H1 (cell line): ENCODE measurements around the gene DIPK1A. TPM values are rescaled to one million over a fixed set of nuclear protein-coding genes. Genes with fewer than 3 reads are reported as not detected.

Source experiments
- CTCF ChIA-PET: fragments of 300-600 bp; sonication (Branson Sonifier 250); formaldehyde crosslinking; loops from one replicate; lab custom pipeline; 2021; ENCODE audit not compliant: partially characterized antibody; lab: Charles Lee
- POLR2A ChIA-PET: fragments of 300-600 bp; sonication (Branson Sonifier 250); formaldehyde crosslinking; loops from one replicate; lab custom pipeline; 2021; ENCODE audit warnings: inconsistent platforms; ENCODE audit not compliant: partially characterized antibody; lab: Charles Lee
- DNase-seq, 2 experiments: peaks; one replicate each; pipeline versions ENCODE4 v3.0.0 to v3.0.0-alpha.2; 2010 to 2022; ENCODE audit warnings: low spot score in 2 of 2, low read depth in 1 of 2, mixed read lengths in 1 of 2
- FAIRE-seq: peaks from 2 replicates; lab custom pipeline; 2011; peaks lifted over from hg19 to GRCh38; lab: Jason Lieb, UNC
- H2AFZ ChIP-seq: 2 replicates; pipeline ENCODE4 v1.8.1; 2012; ENCODE audit warnings: low read length, inconsistent platforms
- H2AK5ac ChIP-seq: 2 replicates; pipeline ENCODE4 v1.6.1; 2013; ENCODE audit warnings: low read depth, low read length
- H2BK120ac ChIP-seq: replicated peaks from 2 replicates; pipeline ENCODE3; 2013; ENCODE audit warnings: low read depth, low read length, inconsistent platforms
- H2BK12ac ChIP-seq: 2 replicates; pipeline ENCODE4 v1.6.1; 2013; ENCODE audit warnings: low read depth, low read length
- H2BK15ac ChIP-seq: 2 replicates; pipeline ENCODE4 v1.6.1; 2013; ENCODE audit warnings: low read length
- H2BK20ac ChIP-seq: 2 replicates; pipeline ENCODE4 v1.6.1; 2013; ENCODE audit warnings: low read length
- H2BK5ac ChIP-seq: 2 replicates; pipeline ENCODE4 v1.6.1; 2013; ENCODE audit warnings: low read depth, low read length
- H3K14ac ChIP-seq: 2 replicates; pipeline ENCODE4 v1.6.1; 2013; ENCODE audit warnings: inconsistent platforms; ENCODE audit not compliant: insufficient read length
- H3K18ac ChIP-seq: 2 replicates; pipeline ENCODE4 v1.6.1; 2013; ENCODE audit warnings: low read length; ENCODE audit errors: extremely low read depth
- H3K23ac ChIP-seq: 2 replicates; pipeline ENCODE4 v1.6.1; 2013; ENCODE audit warnings: inconsistent platforms; ENCODE audit not compliant: insufficient read length
- H3K23me2 ChIP-seq: 2 replicates; pipeline ENCODE4 v1.6.1; 2013; ENCODE audit warnings: low read depth, low read length
- H3K27ac ChIP-seq: 2 replicates; pipeline ENCODE4 v1.6.1; 2011; ENCODE audit warnings: low read depth, low read length, inconsistent platforms
- H3K27me3 ChIP-seq, 4 experiments: replicated peaks in 1 of 4; 1 replicate in 1 of 4; 2 replicates in 3 of 4; pipeline versions ENCODE4 v1.6.1 to v1.8.1; 2011 to 2013; ENCODE audit warnings: low read length in 3 of 4, mild to moderate bottlenecking in 3 of 4, inconsistent platforms in 2 of 4, mixed read lengths in 2 of 4, moderate library complexity in 1 of 4; ENCODE audit not compliant: control insufficient read depth in 3 of 4, insufficient read depth in 3 of 4; ENCODE audit errors: extremely low read depth in 1 of 4
- H3K36me3 ChIP-seq, 4 experiments: 2 replicates each; pipeline versions ENCODE4 v1.6.1 to v1.8.1; 2011 to 2013; ENCODE audit warnings: mild to moderate bottlenecking in 4 of 4, low read length in 3 of 4, moderate library complexity in 2 of 4, control low read depth in 1 of 4, inconsistent platforms in 1 of 4; ENCODE audit not compliant: insufficient read depth in 4 of 4, control insufficient read depth in 2 of 4
- H3K4ac ChIP-seq: replicated peaks from 2 replicates; pipeline ENCODE3; 2013; ENCODE audit warnings: low read length, low read depth, mixed read lengths, inconsistent platforms; ENCODE audit not compliant: insufficient read length
- H3K4me1 ChIP-seq, 4 experiments: replicated peaks in 1 of 4; 1 replicate in 1 of 4; 2 replicates in 3 of 4; pipeline versions ENCODE4 v1.6.1 to v1.8.1; 2011 to 2013; ENCODE audit warnings: low read length in 3 of 4, inconsistent platforms in 2 of 4, mixed read lengths in 1 of 4; ENCODE audit not compliant: insufficient read depth in 4 of 4, control insufficient read depth in 3 of 4
- H3K4me2 ChIP-seq, 2 experiments: 2 replicates each; pipeline versions ENCODE4 v1.6.1 to v1.8.1; 2011 to 2013; ENCODE audit warnings: low read depth in 2 of 2, low read length in 2 of 2, control low read depth in 1 of 2, inconsistent platforms in 1 of 2, mild to moderate bottlenecking in 1 of 2; ENCODE audit not compliant: insufficient read depth in 1 of 2
- H3K4me3 ChIP-seq, 4 experiments: fragments of 200-600, 300-600 bp in 1 of 4; sonication (generic), shearing (Covaris generic), sonication (Bioruptor Twin) in 1 of 4; 2 replicates each; pipeline versions ENCODE4 v1.5.1 to v1.8.1; 2011 to 2016; ENCODE audit warnings: low read length in 4 of 4, low read depth in 3 of 4, control low read depth in 2 of 4, inconsistent platforms in 2 of 4, mild to moderate bottlenecking in 2 of 4, mixed read lengths in 1 of 4, moderate library complexity in 1 of 4; ENCODE audit not compliant: insufficient read depth in 2 of 4; ENCODE audit errors: extremely low read depth in 1 of 4
- H3K56ac ChIP-seq: replicated peaks from 2 replicates; pipeline ENCODE3; 2013; ENCODE audit warnings: low read depth, mild to moderate bottlenecking, mixed read lengths, low read length, inconsistent platforms; ENCODE audit not compliant: insufficient read length
- H3K79me1 ChIP-seq: 2 replicates; pipeline ENCODE4 v1.6.1; 2013; ENCODE audit warnings: low read depth, low read length, control low read depth
- H3K79me2 ChIP-seq, 2 experiments: 2 replicates each; pipeline versions ENCODE4 v1.6.1 to v1.8.1; 2012 to 2013; ENCODE audit warnings: low read length in 2 of 2, mild to moderate bottlenecking in 2 of 2, inconsistent platforms in 1 of 2; ENCODE audit not compliant: insufficient read depth in 2 of 2, control insufficient read depth in 1 of 2
- H3K9ac ChIP-seq, 4 experiments: replicated peaks in 1 of 4; 1 replicate in 1 of 4; 2 replicates in 3 of 4; pipeline versions ENCODE4 v1.6.1 to v1.8.1; 2011 to 2013; ENCODE audit warnings: low read depth in 3 of 4, low read length in 3 of 4, control low read depth in 2 of 4, mild to moderate bottlenecking in 2 of 4, moderate library complexity in 2 of 4, inconsistent platforms in 1 of 4; ENCODE audit errors: extremely low read depth in 1 of 4
- H3K9me3 ChIP-seq, 2 experiments: 2 replicates each; pipeline versions ENCODE4 v1.6.1 to v1.8.1; 2012 to 2013; ENCODE audit warnings: mild to moderate bottlenecking in 2 of 2, moderate library complexity in 2 of 2, control low read depth in 1 of 2, inconsistent platforms in 1 of 2, low read depth in 1 of 2, low read length in 1 of 2, mixed read lengths in 1 of 2; ENCODE audit not compliant: insufficient read depth in 2 of 2
- H4K20me1 ChIP-seq, 2 experiments: replicated peaks in 1 of 2; 2 replicates each; pipeline versions ENCODE3 to v1.8.1; 2011 to 2013; ENCODE audit warnings: inconsistent platforms in 2 of 2, low read length in 2 of 2, mild to moderate bottlenecking in 1 of 2; ENCODE audit not compliant: insufficient read depth in 2 of 2, control insufficient read depth in 1 of 2
- H4K5ac ChIP-seq: 2 replicates; pipeline ENCODE4 v1.6.1; 2013; ENCODE audit warnings: low read length, low read depth, mixed read lengths, inconsistent platforms; ENCODE audit not compliant: insufficient read length
- H4K8ac ChIP-seq: 2 replicates; pipeline ENCODE4 v1.8.0; 2013; ENCODE audit warnings: mild to moderate bottlenecking, moderate library complexity, low read length, inconsistent platforms; ENCODE audit not compliant: insufficient read depth; ENCODE audit errors: extremely low read depth
- H4K91ac ChIP-seq: replicated peaks from 2 replicates; pipeline ENCODE3; 2013; ENCODE audit warnings: low read length, mixed read lengths, inconsistent platforms; ENCODE audit not compliant: insufficient read length
- ATF3 ChIP-seq: IDR thresholded peaks from 2 replicates; pipeline ENCODE4 v1.6.1; 2011; ENCODE audit warnings: low read depth, mild to moderate bottlenecking, low read length; ENCODE audit not compliant: insufficient read depth
- BRCA1 ChIP-seq: IDR thresholded peaks from 2 replicates; pipeline ENCODE4 v1.6.1; 2012; ENCODE audit warnings: low read depth, low read length, improper control_type of control experiment
- CBX8 ChIP-seq: fragments of 300-800, 300-1000 bp; sonication (generic); IDR thresholded peaks from 2 replicates; pipeline ENCODE4 v1.7.1; 2016; ENCODE audit warnings: low read depth, low read length, borderline replicate concordance
- CEBPB ChIP-seq: IDR thresholded peaks from 2 replicates; pipeline ENCODE4 v1.6.1; 2012; ENCODE audit warnings: low read depth, low read length
- CTCF ChIP-seq, 3 experiments: IDR thresholded peaks; 1 replicate in 2 of 3; 2 replicates in 1 of 3; pipeline versions ENCODE4 v1.5.1 to v1.6.1; 2011; ENCODE audit warnings: low read length in 3 of 3, mild to moderate bottlenecking in 3 of 3, inconsistent platforms in 2 of 3, low read depth in 1 of 3, moderate library complexity in 1 of 3; ENCODE audit not compliant: insufficient read depth in 1 of 3; ENCODE audit errors: control extremely low read depth in 1 of 3
- FOSL1 ChIP-seq: IDR thresholded peaks from 2 replicates; pipeline ENCODE4 v1.6.1; 2011; ENCODE audit warnings: mild to moderate bottlenecking, low read depth, low read length, moderate library complexity; ENCODE audit not compliant: insufficient read depth
- GTF2F1 ChIP-seq: IDR thresholded peaks from 2 replicates; pipeline ENCODE4 v1.6.1; 2012; ENCODE audit warnings: low read depth, low read length, improper control_type of control experiment, borderline replicate concordance
- HDAC6 ChIP-seq: IDR thresholded peaks from one replicate; pipeline ENCODE4 v1.7.1; 2012; ENCODE audit warnings: low read depth, mild to moderate bottlenecking, inconsistent platforms, low read length, moderate library complexity
- JUND ChIP-seq: IDR thresholded peaks from 2 replicates; pipeline ENCODE4 v1.6.1; 2011; ENCODE audit warnings: mild to moderate bottlenecking, improper control_type of control experiment, low read length
- KDM1A ChIP-seq: fragments of 200-600, 300-600 bp; sonication (generic); IDR thresholded peaks from 2 replicates; pipeline ENCODE4 v1.7.1; 2016; ENCODE audit warnings: mild to moderate bottlenecking, low read length, borderline replicate concordance
- POU5F1 ChIP-seq: IDR thresholded peaks from 2 replicates; pipeline ENCODE4 v1.6.1; 2011; ENCODE audit warnings: low read depth, mild to moderate bottlenecking, low read length, moderate library complexity
- SIX5 ChIP-seq: IDR thresholded peaks from 2 replicates; pipeline ENCODE4 v1.6.1; 2011; ENCODE audit warnings: mild to moderate bottlenecking, low read depth, low read length
- WGBS, 2 experiments: shearing (Covaris generic) in 1 of 2; methylation state at CpG; one replicate each; pipeline versions ENCODE4 v1.1.6 to v1.1.7; 2013 to 2015; ENCODE audit warnings: low lambda C conversion rate in 2 of 2, mixed read lengths in 2 of 2, inconsistent platforms in 1 of 2, low coverage in 1 of 2, missing lambda C conversion rate in 1 of 2; ENCODE audit not compliant: insufficient replicate concordance in 2 of 2, insufficient coverage in 1 of 2, insufficient read length in 1 of 2; ENCODE audit errors: extremely low coverage in 1 of 2, missing lambda C conversion rate in 1 of 2; 5-methylcytosine and 5-hydroxymethylcytosine counted together
- polyA plus RNA-seq, 7 experiments: library from polyadenylated mRNA; depleted of rRNA in 3 of 7; stranded (reverse) in 5 of 7; unstranded in 2 of 7; fragments of >200 nt in 5 of 7; fragments of 200-250 nt in 2 of 7; gene quantifications; 1 replicate in 5 of 7; 2 replicates in 1 of 7; 4 replicates in 1 of 7; pipeline versions ENCODE4 v1.2.1 to v1.2.3, GENCODE V29; 2011 to 2013; ENCODE audit warnings: missing spikeins in 2 of 7, mixed read lengths in 2 of 7
- total RNA-seq: library from RNA; stranded (reverse); fragmentation: NEBNext Ultra II Directional; extraction: Animal tissue kit (Norgen Biotek cat#: 25700); gene quantifications from 2 replicates; pipeline ENCODE4 v1.2.1, GENCODE V29; 2021

The DIPK1A gene
- total and polyA plus RNA-seq, 2 of the 8 experiments (the other 6 are each of a cell fraction or from before 2014, with no cell fraction given) = 2.5 to 5.0 TPM

- no peak for FAIRE-seq
- Histone ChIP-seq H3K56ac (no peak overlapping the region), H3K79me2 (no peaks in the 10 kb centered on the region), H3K4me2 (no peak overlapping the region), H3K23ac (no peak overlapping the region), H3K14ac (no peak overlapping the region), H2AFZ (no peak overlapping the region), H4K8ac (no peak overlapping the region), H4K5ac (no peak overlapping the region), H4K20me1 (no peaks in the 10 kb centered on the region), H2BK15ac (no peak overlapping the region), H3K4me3 (no peak overlapping the region), H3K27me3 (no peaks in the 10 kb centered on the region), H3K27ac (no peak overlapping the region), H3K18ac (no peak overlapping the region), H3K4me1 (no peaks in the 10 kb centered on the region), H2BK20ac (no peak overlapping the region), H3K9me3 (no peaks in the 10 kb centered on the region), H2AK5ac (no peak overlapping the region), H3K9ac (no peak overlapping the region), H2BK5ac (no peak overlapping the region), H3K23me2 (no peaks in the 10 kb centered on the region), H3K36me3 (no peaks in the 10 kb centered on the region), H3K79me1 (no peaks in the 10 kb centered on the region), H3K4ac (no peak overlapping the region), H2BK120ac (no peak overlapping the region), H2BK12ac (no peak overlapping the region), H4K91ac (no peak overlapping the region)
- ChIA-PET POLR2A (interaction anchor here (0.8 to 2.0 kb wide), 3 partner anchors 8 to 23 kb away, joined by 3 to 17 read pairs (median 6); partner anchors contain the start of gene RPL5), CTCF (interaction anchor here (0.6 to 6.1 kb wide), 12 partner anchors 8 to 410 kb away, joined by 3 to 86 read pairs (median 3); partner anchors contain the start of genes EVI5 and RPL5)
- WGBS, 2 experiments = 90% methylated on average over 3 of the region's 3 CpGs; no CpG with 5 or more reads in 1 of the 2 experiments
- no peak for DNase-seq
- TF ChIP-seq FOSL1 (no peak), CBX8 (no peak), CTCF (IDR thresholded peaks at IDR 0.05; ENCODE audit: control extremely low read depth in 1 of 3, insufficient read depth in 1 of 3, low read depth in 1 of 3, low read length in 3 of 3) (no peak), JUND (no peak), SIX5 (no peak), KDM1A (no peak), CEBPB (no peak), HDAC6 (no peak), BRCA1 (no peak), POU5F1 (no peak), GTF2F1 (no peak), ATF3 (no peak)
Observed at GRCh38 chr1:92820024-92820423, 141.2 kb downstream of the DIPK1A start.
